HepG2 (cell line): Measurements from ENCODE around the gene RUNDC1. TPM values are rescaled to one million over a fixed set of nuclear protein-coding genes. Genes with fewer than 3 reads are reported as not detected.

Experiments
- CREM ChIP-seq, 2 experiments: sonication (generic) in 1 of 2; formaldehyde crosslinking in 1 of 2; IDR thresholded peaks; 2 replicates each; pipeline versions ENCODE4 v1.4.0 to v1.6.1; 2016 to 2020; ENCODE audit warnings: antibody characterized with exemption in 1 of 2, mild to moderate bottlenecking in 1 of 2, missing genetic modification reagents in 1 of 2
- HOXA5 ChIP-seq: sonication (generic); formaldehyde crosslinking; IDR thresholded peaks from 2 replicates; pipeline ENCODE4 v1.4.0; 2020; ENCODE audit warnings: missing genetic modification reagents
- PAX8 ChIP-seq: sonication (generic); formaldehyde crosslinking; IDR thresholded peaks from 2 replicates; pipeline ENCODE4 v1.8.0; 2022; ENCODE audit warnings: mild to moderate bottlenecking, missing genetic modification reagents, borderline replicate concordance
- RNF2 ChIP-seq: fragments of 450-650 bp; conservative IDR thresholded peaks from 2 replicates; pipeline ENCODE4 v1.6.1; 2016; ENCODE audit warnings: low read depth
- SIN3A ChIP-seq: IDR thresholded peaks from 2 replicates; pipeline ENCODE4 v1.6.1; 2011; ENCODE audit warnings: low read depth, mild to moderate bottlenecking, control low read depth, low read length, borderline replicate concordance
- SIN3B ChIP-seq: fragments of 150-350 bp; IDR thresholded peaks from 2 replicates; pipeline ENCODE4 v1.6.1; 2014; ENCODE audit warnings: low read length
- ZBTB38 ChIP-seq: sonication (generic); formaldehyde crosslinking; IDR thresholded peaks from 2 replicates; pipeline ENCODE4 v1.5.1; 2020; ENCODE audit warnings: mild to moderate bottlenecking, missing genetic modification reagents
- ZNF230 ChIP-seq: sonication (generic); formaldehyde crosslinking; IDR thresholded peaks from 2 replicates; pipeline ENCODE4 v1.4.0; 2020; ENCODE audit warnings: mild to moderate bottlenecking, missing genetic modification reagents
- ZNF234 ChIP-seq: sonication (generic); formaldehyde crosslinking; conservative IDR thresholded peaks from 2 replicates; pipeline ENCODE4 v1.5.1; 2020; ENCODE audit warnings: mild to moderate bottlenecking, missing genetic modification reagents
- ZNF501 ChIP-seq: sonication (generic); formaldehyde crosslinking; IDR thresholded peaks from 2 replicates; pipeline ENCODE4 v1.5.1; 2020; ENCODE audit warnings: mild to moderate bottlenecking, moderate library complexity, missing genetic modification reagents
- polyA plus RNA-seq, 8 experiments: library from polyadenylated mRNA; depleted of rRNA in 3 of 8; stranded (reverse) in 7 of 8; unstranded in 1 of 8; fragments of >200 nt; fragmentation: Illumina TruSeq in 4 of 8; extraction: Trizol in 4 of 8; gene quantifications; 2 replicates each; pipeline versions ENCODE4 v1.2.1 to v1.2.3, GENCODE V29; 2011 to 2016; ENCODE audit warnings: low read depth in 4 of 8, missing spikeins in 1 of 8, mixed read lengths in 1 of 8; ENCODE audit not compliant: insufficient read depth in 1 of 8
- total RNA-seq, 5 experiments: library from RNA; depleted of rRNA; stranded (reverse); fragments of >200 nt; fragmentation: Illumina TruSeq; extraction: Trizol; gene quantifications; 2 replicates each; pipeline ENCODE4 v1.2.3, GENCODE V29; 2016; ENCODE audit warnings: low read depth in 1 of 5
- TF ChIP-seq, protein P1 (sequence below): sonication (generic); formaldehyde crosslinking; IDR thresholded peaks from 2 replicates; pipeline ENCODE4 v1.4.0; 2020; ENCODE audit warnings: missing genetic modification reagents
- TF ChIP-seq, protein P2 (sequence below), 2 experiments: IDR thresholded peaks; 2 replicates each; pipeline ENCODE4 v1.6.1; 2011 to 2012; ENCODE audit warnings: low read length in 2 of 2, borderline replicate concordance in 1 of 2, low read depth in 1 of 2, mild to moderate bottlenecking in 1 of 2, moderate library complexity in 1 of 2
- TF ChIP-seq, protein P3 (sequence below): sonication (generic); formaldehyde crosslinking; IDR thresholded peaks from 2 replicates; pipeline ENCODE4 v1.4.0; 2020; ENCODE audit warnings: missing genetic modification reagents, mild to moderate bottlenecking, borderline replicate concordance
- TF ChIP-seq, protein P4 (sequence below): IDR thresholded peaks from 2 replicates; pipeline ENCODE4 v1.6.1; 2012; ENCODE audit warnings: inconsistent platforms
- TF ChIP-seq, protein P5 (sequence below): IDR thresholded peaks from 2 replicates; pipeline ENCODE4 v1.6.1; 2016; ENCODE audit warnings: missing compliant biosample characterization, missing genetic modification reagents, borderline replicate concordance
- TF ChIP-seq, protein P6 (sequence below): IDR thresholded peaks from 2 replicates; pipeline ENCODE4 v1.6.1; 2016

The RUNDC1 gene
- total and polyA plus RNA-seq, 2 of the 13 experiments (the other 11 are each of a cell fraction or from before 2014, with no cell fraction given): 10.3 to 11.4 TPM

DNA sequence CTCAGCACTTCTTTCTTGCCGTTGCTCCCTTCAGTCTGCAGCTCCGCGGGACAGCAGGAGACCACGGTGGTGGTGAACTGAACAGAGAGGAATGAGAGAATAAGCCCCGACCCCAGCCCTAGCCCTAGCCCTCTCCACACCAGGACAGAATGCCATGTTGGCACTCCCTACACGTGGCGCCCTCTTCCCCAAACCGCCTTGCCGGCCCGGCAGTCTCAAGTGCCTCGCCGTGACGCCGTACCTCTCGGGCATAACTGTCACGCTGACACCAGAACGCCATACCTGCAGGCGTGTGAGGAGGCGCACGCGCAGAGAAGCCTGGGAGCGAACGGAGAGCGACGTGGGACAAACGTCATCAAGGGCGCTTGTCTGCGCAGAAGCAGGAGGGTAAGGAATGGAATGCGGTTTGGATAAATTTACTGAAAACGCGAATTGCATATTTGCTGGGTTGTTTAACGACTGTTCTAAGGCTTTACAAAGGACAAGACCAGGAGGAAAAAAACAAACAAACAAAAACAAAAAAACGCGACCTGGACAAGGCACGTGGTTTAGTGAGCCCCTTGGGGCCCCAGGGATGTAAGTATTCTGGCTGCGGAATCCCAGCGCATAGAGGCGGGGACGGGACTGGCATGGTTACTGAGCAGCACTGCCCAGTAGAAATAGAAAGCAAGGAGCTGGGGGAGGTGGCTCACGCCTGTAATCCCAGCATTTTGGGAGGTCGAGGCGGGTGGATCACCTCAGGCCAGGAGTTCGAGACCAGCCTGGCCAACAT, 16.0 kb upstream of the RUNDC1 start, which contains the start of gene AARSD1 (continued):
- TF ChIP-seq, protein P1, sequence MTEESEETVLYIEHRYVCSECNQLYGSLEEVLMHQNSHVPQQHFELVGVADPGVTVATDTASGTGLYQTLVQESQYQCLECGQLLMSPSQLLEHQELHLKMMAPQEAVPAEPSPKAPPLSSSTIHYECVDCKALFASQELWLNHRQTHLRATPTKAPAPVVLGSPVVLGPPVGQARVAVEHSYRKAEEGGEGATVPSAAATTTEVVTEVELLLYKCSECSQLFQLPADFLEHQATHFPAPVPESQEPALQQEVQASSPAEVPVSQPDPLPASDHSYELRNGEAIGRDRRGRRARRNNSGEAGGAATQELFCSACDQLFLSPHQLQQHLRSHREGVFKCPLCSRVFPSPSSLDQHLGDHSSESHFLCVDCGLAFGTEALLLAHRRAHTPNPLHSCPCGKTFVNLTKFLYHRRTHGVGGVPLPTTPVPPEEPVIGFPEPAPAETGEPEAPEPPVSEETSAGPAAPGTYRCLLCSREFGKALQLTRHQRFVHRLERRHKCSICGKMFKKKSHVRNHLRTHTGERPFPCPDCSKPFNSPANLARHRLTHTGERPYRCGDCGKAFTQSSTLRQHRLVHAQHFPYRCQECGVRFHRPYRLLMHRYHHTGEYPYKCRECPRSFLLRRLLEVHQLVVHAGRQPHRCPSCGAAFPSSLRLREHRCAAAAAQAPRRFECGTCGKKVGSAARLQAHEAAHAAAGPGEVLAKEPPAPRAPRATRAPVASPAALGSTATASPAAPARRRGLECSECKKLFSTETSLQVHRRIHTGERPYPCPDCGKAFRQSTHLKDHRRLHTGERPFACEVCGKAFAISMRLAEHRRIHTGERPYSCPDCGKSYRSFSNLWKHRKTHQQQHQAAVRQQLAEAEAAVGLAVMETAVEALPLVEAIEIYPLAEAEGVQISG (CRISPR knock-in tag): peak; percentile 76; the same call in 1 of the 2 replicates
- peak; percentile 40; the same call in 1 of the 2 replicates for TF ChIP-seq SIN3A
- no peak for TF ChIP-seq ZBTB38 (CRISPR knock-in tag)
- TF ChIP-seq, protein P2, sequence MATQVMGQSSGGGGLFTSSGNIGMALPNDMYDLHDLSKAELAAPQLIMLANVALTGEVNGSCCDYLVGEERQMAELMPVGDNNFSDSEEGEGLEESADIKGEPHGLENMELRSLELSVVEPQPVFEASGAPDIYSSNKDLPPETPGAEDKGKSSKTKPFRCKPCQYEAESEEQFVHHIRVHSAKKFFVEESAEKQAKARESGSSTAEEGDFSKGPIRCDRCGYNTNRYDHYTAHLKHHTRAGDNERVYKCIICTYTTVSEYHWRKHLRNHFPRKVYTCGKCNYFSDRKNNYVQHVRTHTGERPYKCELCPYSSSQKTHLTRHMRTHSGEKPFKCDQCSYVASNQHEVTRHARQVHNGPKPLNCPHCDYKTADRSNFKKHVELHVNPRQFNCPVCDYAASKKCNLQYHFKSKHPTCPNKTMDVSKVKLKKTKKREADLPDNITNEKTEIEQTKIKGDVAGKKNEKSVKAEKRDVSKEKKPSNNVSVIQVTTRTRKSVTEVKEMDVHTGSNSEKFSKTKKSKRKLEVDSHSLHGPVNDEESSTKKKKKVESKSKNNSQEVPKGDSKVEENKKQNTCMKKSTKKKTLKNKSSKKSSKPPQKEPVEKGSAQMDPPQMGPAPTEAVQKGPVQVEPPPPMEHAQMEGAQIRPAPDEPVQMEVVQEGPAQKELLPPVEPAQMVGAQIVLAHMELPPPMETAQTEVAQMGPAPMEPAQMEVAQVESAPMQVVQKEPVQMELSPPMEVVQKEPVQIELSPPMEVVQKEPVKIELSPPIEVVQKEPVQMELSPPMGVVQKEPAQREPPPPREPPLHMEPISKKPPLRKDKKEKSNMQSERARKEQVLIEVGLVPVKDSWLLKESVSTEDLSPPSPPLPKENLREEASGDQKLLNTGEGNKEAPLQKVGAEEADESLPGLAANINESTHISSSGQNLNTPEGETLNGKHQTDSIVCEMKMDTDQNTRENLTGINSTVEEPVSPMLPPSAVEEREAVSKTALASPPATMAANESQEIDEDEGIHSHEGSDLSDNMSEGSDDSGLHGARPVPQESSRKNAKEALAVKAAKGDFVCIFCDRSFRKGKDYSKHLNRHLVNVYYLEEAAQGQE (IDR thresholded peaks at IDR 0.05; ENCODE audit: borderline replicate concordance in 1 of 2, low read depth in 1 of 2, low read length in 2 of 2): 0 out of 4 replicates have a peak, but pooled peaks of 1 of the 2 experiments have one; percentile 8
- no peak for TF ChIP-seq ZNF501 (CRISPR knock-in tag)
- 0 out of 2 replicates have a peak, but pooled peaks have one; percentile 71 for TF ChIP-seq PAX8 (CRISPR knock-in tag)
- TF ChIP-seq, protein P3, sequence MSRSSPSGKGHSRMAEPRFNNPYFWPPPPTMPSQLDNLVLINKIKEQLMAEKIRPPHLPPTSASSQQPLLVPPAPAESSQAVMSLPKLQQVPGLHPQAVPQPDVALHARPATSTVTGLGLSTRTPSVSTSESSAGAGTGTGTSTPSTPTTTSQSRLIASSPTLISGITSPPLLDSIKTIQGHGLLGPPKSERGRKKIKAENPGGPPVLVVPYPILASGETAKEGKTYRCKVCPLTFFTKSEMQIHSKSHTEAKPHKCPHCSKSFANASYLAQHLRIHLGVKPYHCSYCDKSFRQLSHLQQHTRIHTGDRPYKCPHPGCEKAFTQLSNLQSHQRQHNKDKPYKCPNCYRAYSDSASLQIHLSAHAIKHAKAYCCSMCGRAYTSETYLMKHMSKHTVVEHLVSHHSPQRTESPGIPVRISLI (CRISPR knock-in tag): 0 out of 2 replicates have a peak, but pooled peaks have one; percentile 12
- 0 out of 2 replicates have a peak, but pooled peaks have one; percentile 55 for TF ChIP-seq ZNF230
- TF ChIP-seq, protein P4, sequence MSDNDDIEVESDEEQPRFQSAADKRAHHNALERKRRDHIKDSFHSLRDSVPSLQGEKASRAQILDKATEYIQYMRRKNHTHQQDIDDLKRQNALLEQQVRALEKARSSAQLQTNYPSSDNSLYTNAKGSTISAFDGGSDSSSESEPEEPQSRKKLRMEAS: peak; percentile 89
- TF ChIP-seq HOXA5 (CRISPR knock-in tag): no peak
- 0 out of 2 replicates have a peak, but pooled peaks have one; percentile 40 for TF ChIP-seq RNF2
- 0 out of 2 replicates have a peak, but pooled peaks have one; percentile 53 for TF ChIP-seq SIN3B
- peak; percentile 68 for TF ChIP-seq CREM (IDR thresholded peaks at IDR 0.05)
- TF ChIP-seq CREM (CRISPR knock-in tag; IDR thresholded peaks at IDR 0.05): no peak
- TF ChIP-seq, protein P5, sequence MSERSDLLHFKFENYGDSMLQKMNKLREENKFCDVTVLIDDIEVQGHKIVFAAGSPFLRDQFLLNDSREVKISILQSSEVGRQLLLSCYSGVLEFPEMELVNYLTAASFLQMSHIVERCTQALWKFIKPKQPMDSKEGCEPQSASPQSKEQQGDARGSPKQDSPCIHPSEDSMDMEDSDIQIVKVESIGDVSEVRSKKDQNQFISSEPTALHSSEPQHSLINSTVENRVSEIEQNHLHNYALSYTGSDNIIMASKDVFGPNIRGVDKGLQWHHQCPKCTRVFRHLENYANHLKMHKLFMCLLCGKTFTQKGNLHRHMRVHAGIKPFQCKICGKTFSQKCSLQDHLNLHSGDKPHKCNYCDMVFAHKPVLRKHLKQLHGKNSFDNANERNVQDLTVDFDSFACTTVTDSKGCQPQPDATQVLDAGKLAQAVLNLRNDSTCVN (CRISPR knock-in tag): 0 out of 2 replicates have a peak, but pooled peaks have one; percentile 53
- TF ChIP-seq, protein P6, sequence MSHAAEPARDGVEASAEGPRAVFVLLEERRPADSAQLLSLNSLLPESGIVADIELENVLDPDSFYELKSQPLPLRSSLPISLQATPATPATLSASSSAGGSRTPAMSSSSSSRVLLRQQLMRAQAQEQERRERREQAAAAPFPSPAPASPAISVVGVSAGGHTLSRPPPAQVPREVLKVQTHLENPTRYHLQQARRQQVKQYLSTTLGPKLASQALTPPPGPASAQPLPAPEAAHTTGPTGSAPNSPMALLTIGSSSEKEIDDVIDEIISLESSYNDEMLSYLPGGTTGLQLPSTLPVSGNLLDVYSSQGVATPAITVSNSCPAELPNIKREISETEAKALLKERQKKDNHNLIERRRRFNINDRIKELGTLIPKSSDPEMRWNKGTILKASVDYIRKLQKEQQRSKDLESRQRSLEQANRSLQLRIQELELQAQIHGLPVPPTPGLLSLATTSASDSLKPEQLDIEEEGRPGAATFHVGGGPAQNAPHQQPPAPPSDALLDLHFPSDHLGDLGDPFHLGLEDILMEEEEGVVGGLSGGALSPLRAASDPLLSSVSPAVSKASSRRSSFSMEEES (CRISPR knock-in tag): no peak
- no peak for TF ChIP-seq ZNF234
